NCI-H460 (cell line): ENCODE measurements around the gene PLEKHG4. TPM values are rescaled to one million over a fixed set of nuclear protein-coding genes. Genes with fewer than 3 reads are reported as not detected.
A peak's percentile ranks its signal among the peaks of the same experiment; 100 is the strongest.

Experiments
- DNase-seq: peaks from one replicate; pipeline ENCODE4 v3.0.0-alpha.2; 2016; ENCODE audit warnings: low read depth; ENCODE audit errors: extremely low read depth
- total RNA-seq: library from RNA; depleted of rRNA; stranded (reverse); fragments of >200 nt; shearing (Covaris generic); gene quantifications from 2 replicates; pipeline ENCODE4 v1.2.3, GENCODE V29; 2014

The PLEKHG4 gene
- total RNA-seq, 1 experiment from 2014 or later = 9.1 TPM

DNA sequence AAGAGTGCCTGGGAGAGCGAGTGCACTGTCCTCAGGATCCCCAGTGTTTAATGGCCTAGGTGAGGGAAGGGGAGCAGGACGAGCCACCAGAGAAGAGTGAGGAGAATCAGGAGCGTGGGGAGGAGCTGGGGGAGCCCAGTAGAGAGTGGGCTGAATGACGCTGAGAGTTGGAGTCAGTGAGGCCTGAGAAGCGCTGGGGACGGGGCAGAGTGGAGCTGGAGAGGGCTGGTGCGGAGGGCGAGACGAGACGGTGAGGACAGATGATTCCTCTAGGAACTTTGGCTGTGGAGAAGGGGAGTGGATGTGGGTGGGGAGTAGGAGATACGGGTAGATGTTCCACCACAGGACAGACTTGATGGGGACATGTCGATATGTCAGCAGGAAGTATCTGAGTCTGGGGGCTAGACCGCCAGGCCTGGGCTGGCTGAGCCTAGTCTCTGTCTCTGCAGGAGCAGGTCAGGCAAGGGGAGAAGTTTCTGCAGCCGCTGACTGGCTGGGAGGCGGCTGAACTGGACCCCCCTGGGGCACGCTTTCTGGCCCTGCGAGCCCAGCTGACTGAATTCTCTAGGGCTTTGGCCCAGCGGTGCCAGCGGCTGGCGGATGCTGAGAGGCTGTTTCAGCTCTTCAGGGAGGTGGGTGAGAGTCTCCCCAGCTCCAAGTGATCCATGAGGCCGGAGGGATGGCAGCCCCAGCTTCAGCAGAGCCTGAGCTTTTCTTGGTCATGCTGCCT is 4.7 kb downstream of the PLEKHG4 start:
- DNase-seq = no peak

DNA sequence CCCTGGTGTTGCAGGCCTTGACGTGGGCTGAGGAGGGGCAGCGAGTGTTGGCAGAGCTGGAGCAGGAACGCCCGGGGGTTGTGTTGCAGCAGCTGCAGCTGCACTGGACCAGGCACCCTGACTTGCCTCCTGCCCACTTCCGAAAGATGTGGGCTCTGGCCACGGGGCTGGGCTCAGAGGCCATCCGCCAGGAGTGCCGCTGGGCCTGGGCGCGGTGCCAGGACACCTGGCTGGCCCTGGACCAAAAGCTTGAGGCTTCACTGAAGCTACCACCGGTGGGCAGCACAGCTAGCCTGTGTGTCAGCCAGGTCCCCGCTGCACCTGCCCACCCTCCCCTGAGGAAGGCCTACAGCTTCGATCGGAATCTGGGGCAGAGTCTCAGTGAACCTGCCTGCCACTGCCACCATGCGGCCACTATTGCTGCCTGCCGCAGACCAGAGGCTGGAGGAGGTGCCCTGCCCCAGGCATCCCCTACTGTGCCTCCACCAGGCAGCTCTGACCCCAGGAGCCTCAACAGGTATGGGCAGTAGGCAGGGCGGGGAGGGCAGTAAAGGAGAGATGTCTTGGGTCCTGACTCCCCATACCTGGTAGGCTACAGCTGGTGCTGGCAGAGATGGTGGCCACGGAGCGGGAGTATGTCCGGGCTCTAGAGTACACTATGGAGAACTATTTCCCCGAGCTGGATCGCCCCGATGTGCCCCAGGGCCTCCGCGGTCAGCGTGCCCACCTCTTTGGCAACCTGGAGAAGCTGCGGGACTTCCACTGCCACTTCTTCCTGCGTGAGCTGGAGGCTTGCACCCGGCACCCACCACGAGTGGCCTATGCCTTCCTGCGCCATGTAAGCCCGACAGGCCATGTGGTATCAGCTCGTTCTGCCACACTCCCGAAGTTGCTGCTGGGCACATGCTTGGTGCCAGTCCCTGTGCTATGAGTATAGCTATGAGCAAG is 5.6 kb downstream of the PLEKHG4 start:
- DNase-seq = peak; percentile 47

DNA sequence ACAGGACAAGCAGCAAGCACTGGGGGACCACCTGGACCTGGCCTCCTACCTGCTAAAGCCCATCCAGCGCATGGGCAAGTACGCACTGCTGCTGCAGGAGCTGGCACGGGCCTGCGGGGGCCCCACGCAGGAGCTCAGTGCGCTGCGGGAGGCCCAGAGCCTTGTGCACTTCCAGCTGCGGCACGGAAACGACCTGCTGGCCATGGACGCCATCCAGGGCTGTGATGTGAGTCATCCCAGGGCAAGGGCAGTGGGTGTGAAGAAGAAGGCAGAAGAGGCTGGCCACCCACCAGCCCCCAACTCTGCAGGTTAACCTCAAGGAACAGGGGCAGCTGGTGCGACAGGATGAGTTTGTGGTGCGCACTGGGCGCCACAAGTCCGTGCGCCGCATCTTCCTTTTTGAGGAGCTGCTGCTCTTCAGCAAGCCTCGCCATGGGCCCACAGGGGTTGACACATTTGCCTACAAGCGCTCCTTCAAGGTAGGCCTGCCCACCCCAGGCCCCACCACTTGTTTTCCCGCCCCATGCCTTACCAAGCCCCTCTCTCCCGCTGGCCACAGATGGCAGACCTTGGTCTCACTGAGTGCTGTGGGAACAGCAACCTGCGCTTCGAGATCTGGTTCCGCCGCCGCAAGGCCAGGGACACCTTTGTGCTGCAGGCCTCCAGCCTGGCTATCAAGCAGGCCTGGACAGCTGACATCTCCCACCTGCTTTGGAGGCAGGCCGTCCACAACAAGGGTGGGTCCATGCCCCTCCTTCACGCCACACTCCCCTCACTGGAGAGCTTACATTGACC is 7.3 kb downstream of the PLEKHG4 start:
- no peak for DNase-seq

DNA sequence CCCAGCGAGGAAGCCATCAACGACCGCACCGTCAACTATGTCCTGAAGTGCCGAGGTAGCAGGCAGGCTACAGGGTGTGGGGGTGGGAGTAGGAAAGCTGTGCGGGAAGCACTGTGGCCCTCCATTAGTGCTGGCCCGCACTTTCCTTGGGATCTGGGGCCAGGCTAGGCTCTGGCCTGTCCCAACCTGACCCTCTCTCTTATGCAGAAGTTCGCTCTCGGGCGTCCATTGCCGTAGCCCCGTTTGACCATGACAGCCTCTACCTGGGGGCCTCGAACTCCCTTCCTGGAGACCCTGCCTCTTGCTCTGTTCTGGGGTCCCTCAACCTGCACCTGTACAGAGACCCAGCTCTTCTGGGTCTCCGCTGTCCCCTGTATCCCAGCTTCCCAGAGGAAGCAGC is 8.6 kb downstream of the PLEKHG4 start:
- DNase-seq = no peak

DNA sequence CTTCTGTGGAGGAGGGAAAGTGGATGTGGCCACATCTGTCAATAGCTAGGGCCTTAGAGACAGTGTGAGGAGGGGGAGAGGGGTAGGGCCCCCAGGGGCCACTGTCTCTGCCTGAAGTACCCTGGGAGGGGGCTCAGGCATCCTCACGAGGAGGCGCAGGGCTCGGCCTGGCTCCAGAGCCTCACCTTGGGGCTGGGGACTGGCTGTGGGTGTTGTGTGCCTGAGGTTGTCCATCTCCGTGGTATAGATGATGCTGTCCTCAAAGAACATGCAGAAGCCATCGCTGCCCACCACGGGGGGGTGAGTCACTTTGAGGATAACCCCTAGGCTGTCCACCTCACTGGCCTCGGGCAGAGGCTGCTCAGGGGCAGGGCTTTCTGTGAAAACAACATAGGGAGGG is 12.1 kb downstream of the PLEKHG4 start:
- no peak for DNase-seq

DNA sequence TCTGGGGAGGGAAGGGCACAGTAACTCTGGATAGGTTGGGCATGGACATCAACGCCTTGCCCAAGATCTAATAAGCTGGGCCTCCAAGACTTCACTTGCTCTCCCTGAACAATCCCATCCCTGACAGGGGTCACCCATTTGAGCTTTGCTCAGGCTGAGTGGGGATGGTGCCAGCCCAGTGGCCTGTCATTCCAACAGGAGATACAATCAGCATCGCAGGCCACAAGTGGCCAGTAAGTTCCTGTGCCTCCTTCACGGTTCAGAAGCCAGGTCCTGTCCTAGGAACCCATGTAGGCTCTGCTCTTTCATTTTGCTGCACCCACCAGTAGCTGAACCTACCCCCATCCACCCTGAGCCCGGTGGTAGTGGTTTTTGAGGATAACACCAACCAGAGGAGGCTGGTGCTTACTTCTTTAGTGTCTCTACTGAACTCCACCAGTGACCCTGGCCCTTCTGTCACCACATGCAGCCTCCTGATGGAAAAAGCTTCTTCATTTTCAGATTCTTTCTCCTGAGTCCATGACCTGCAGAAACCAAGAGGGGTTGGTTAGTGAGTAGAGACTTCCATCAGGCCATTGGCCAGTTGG is 14.9 kb downstream of the PLEKHG4 start:
- no peak for DNase-seq

DNA sequence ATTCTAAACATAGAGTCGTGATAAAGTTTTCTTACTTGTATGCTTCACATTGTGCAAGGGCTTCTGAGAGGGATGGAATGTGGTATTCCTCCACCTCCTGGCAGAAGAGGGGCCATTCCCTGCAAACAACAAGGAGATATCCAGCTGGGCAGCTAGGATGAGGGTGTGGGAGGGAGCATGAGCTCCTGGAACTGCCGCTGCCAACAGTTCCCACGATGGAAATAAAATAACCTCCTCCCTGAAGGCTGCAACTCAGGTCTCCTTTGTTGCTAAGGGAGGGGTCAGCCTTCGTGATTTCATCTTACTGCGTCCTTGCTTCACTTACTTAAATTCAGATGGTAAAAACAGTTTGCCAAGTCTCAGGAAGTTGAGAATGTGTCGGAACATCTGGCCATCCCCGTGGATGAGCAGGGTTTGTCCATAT is 15.6 kb downstream of the PLEKHG4 start:
- no peak for DNase-seq

DNA sequence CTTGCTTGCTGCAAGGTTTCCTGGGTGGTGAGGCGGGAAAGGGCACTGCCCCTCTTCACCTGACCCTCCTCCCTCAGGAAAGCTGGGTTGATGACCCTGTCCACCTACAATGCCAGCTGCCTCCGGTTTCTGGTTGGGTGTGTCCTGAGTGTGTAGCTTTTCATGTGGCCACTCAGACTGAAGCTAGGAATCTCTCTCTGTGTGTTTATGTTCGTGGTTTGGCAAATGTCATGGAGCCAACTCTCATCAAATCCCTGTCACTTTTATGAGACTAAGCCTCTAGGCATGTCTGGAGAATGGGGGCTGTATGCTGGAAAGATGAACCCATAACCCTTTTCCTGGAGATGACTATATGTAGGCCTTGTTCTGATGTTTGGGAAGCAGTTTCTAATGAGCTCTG is 17.1 kb downstream of the PLEKHG4 start:
- DNase-seq = no peak

DNA sequence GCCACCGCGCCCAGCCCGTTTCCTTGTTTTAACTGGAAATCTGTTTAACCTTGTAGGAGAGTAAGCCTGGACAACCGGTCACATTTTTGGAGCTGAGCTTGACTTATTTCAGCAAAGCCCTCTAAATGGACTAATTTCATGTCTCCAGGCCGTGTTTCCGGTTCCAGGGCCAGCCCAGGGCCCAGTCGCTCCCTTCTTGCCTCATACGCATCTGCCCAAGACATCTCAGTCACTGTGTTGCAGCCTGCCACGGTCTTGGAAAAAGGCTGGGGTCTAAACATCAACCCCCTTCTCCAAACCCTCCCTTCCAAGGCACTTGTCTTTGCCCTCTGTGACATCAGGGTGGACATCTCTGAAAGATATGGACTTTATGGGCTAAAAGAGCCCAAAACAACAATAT is 18.9 kb downstream of the PLEKHG4 start:
- DNase-seq = no peak

DNA sequence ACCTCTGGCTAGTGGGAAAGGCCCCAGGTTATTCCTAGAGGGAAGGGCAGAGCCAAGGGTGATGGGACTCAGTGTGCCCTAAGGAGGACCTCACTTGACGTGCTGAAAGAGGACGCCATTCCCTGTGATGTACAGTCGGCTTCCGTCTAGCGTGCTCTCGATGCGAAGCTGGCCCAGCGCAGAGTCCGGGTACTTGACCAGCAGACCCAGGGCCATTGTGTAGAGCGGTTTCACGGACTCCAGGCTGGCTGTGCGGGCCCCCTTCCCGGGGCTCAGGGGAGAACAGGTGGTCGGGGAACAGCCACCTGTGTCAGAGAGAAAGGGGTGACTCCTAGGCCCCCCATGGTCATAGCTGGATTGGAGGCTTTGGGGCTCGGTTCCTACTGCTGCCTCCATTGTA is 19.9 kb downstream of the PLEKHG4 start:
- no peak for DNase-seq

DNA sequence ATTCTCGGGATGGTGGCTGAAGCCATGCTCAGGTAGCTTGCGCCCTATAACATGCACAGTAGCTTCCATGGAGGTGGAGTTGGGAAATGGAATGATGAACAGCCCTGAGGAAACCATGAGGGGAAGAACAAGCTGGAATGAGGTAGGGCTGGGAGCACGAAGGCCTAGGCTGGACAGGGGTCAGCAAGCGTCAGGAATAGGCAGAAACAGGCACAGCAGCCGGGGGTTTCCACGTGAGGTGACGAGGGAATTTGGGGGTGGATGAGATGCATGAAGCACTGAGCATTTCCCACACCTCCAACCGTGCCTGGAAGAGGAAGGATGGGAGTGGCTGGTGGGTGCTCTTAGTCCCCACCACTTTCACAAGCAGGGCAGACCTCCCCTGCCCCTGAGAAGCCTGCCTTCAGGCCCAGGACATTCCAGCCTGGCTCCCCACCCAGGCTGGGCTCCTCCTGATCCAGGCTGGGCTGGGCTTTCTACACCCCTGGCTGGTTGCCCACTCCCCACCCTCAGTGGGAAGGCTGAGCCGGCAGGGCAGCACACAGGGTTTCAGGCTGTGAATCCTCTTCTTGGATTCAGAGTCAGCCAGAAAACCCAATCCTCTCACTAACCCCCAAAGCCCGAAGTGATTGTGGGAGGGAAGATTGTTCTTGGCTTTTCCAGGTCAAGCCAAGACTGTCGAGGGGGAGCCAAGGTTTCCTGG is 21.9 kb downstream of the PLEKHG4 start:
- DNase-seq = no peak

DNA sequence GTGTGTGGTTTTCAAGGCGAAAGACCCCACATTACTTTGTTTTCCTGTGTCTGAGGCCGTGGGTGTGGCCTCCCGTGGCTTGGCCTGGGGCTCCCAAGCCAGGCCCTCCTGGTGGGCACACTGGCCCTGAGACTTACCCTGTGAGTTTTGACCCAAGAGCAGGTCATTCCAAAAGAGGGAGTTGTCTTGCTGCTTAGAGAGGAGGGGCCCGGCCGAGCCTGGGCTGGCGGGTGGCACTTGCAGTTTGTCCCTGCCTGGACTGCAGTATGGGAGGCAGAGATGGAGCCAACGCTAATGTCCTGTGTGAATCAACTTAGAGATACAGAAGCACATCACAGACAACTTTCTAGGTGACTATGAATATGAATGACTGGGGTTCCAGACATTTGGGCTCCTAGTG is 22.7 kb downstream of the PLEKHG4 start:
- no peak for DNase-seq

DNA sequence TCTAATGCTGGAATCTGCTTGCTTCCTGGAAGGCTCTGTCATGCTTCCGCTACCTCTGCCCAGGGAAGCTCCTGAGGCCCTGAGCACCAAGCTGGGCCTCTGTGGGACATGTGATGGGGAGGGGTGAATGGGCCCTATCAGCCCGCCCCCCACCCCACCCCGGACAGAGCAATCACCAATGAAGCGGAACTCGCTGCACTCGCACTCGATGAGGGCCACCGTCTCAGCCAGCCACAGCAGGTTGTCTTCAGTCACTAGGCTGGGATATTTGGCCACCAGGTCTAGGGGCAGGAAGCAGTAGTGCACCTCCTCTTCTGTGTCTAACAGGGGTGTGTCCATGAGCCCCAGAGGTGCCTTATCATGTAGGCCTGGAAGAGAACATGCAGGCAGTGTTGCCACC is 23.6 kb downstream of the PLEKHG4 start:
- no peak for DNase-seq

DNA sequence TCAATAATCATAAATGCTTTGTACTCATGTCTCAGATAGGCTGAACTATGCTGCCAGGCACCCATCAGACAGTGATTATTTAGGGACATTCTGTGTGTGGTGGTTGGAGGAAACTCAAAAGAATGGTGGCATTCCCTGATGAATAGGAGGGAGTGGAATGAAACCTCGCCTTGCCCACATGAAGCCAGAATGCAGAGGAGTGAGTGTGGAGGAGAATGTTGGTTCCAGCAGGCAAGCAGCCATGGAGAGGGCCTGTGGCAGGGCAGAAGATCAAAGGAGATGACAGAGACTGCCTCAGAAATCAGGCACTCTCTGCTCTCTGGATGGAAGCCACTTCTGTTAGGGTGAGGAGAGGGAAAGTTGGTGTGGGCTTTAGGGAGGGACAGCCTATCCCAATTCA is 24.7 kb downstream of the PLEKHG4 start:
- no peak for DNase-seq

DNA sequence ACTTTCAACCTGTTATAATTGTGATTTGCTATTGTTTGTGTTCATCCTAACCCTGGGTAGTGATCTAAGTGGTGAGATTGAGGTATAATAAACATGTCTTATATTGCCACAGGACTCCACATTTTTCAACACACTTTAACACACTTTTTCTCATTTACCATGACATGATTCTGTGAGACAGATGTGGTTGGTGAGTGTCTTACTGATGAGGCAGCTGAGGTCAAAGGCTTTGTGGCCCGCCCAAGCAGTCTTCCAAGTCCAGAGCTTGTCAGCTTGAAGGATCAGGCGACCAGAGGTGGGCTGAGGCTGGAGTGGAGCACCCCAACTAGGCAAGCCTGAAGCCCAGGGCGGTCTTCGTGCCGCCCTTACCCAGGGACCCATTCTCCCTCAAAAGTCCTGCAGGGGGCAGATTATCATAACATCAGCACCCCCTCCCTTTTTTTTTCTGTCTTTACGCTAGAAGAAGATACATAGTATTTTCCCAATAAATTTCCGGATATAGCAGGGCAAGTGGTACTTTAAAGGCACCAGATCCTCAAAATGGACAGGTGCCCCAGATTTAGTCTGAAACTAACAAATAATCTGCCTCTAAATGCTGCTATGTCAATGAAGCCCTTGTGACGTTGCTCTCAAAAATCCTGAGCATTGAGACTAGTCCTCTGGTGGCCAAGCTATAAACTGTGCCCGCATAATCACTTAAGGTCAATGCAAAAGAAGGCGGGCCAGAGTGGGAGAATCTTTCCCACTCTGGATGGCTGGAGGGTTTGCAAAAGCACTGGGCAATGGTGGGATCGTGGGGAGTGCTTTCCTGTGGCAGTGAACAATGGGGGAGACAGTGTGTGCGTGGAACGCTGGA is 26.1 kb downstream of the PLEKHG4 start:
- DNase-seq = no peak

DNA sequence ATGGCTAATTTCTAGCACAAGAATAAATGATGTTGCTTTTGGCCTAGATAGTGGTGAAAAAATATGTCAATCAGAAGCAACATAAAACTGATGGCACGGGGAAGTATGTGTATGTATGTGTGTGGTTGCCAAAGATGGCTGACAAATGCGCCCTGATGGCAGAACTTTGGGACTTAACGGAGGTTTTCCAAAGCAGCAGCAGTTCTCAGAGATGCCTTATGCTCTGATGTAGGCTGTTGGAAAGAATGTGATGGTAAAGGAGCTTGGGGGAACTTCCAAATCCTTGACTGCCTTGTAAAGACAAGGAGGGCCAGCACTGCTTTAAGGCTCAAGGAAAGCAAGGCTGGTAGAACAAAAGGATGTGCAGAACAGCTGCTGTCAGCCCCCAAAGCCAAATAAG is 31.2 kb downstream of the PLEKHG4 start:
- DNase-seq = no peak

DNA sequence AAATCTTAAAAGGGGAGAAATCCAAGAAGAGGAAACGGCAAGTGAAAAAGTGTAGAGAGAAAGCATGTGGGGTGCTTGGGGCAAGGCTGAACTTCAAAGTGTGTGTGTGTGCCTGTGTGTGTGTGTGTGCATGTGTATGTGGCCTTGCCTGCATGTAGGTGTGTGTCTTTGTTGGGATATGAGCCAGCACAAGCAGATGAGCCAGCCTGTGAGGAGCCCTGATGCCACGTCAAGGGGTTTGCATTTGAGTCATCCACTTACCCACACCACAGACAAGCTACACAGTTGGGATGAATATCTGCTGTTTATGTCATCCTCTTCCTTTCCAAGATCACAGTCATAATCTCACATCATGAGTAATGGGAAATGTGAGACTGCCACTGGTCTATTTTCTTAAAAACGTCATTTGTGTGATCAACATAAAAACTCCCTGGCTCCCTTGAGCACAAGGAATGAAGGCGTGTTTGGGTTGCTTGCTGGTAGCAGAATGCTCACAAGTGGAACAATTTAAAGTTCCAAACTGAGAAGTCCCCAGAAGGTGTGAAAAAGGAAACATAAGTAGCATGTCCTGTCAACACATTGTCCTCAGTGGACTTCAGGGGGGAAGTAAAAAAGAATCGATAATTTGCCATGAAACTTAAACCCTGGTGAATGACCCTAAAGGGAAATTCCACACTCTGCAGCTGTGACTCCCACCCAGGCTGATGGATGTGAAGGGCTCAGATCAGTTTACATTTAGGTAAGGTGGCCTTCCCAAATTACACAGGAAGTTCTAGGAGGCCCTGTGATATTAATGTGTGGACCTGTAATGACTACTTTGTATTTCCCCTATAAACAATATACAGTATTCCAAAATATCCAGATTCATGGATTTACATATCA is 32.5 kb downstream of the PLEKHG4 start:
- peak; percentile 92 for DNase-seq

DNA sequence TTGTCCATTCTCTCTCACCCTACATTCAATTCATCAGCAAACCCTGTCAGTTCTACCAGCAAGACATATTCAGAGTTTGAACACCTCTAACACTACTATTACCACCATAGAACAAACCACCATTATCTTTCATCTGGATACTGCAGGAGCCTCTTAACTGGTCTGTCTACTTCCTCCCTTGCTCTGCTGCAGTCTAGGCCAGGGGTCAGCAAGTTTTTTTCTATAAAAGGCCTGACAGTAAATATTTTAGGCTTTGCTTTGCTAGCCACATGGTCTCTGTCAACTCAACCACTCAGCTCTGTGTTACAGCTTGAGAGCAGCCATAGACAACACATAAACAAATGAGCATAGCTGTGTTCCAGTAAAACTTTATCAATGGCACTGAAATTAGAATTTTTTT is 33.4 kb downstream of the PLEKHG4 start:
- no peak for DNase-seq
